Stimulated activated CD4-positive, alpha-beta T cell treated with anti-CD3 and anti-CD28 coated beads, Interleukin-4, amount 100 ng/mL, for 4 hours (primary cell): Measurements from ENCODE around the gene CLSTN2.

Experiments
- DNase-seq, 2 experiments: peaks; one replicate each; pipeline ENCODE4 v3.0.0-alpha.2; 2020

The CLSTN2 gene

GRCh38 chr3:140529096-140529495, 594.1 kb downstream of the CLSTN2 start:
- no peak for DNase-seq

- no peak for DNase-seq
These were observed 594.6 kb downstream of the CLSTN2 start for GRCh38 chr3:140529558-140529957.

GRCh38 chr3:140530131-140530530, 595.1 kb downstream of the CLSTN2 start:
- DNase-seq, result no peak

- no peak for DNase-seq
These were observed 595.6 kb downstream of the CLSTN2 start for GRCh38 chr3:140530603-140531002.

GRCh38 chr3:140532793-140533330, 597.9 kb downstream of the CLSTN2 start:
- no peak for DNase-seq

- no peak for DNase-seq
These were observed 602.1 kb downstream of the CLSTN2 start for GRCh38 chr3:140536926-140537726.

- DNase-seq, result no peak
These were observed 602.7 kb downstream of the CLSTN2 start for GRCh38 chr3:140537727-140538082.

- no peak for DNase-seq
These were observed 605.3 kb downstream of the CLSTN2 start for GRCh38 chr3:140540262-140540661.

- DNase-seq, result no peak
These were observed 607.1 kb downstream of the CLSTN2 start for GRCh38 chr3:140541975-140542653.

GRCh38 chr3:140545197-140545596, 610.2 kb downstream of the CLSTN2 start:
- DNase-seq, result no peak

- DNase-seq, result no peak
These were observed 610.8 kb downstream of the CLSTN2 start for GRCh38 chr3:140545756-140546155.

GRCh38 chr3:140546649-140547048, 611.7 kb downstream of the CLSTN2 start:
- no peak for DNase-seq

- DNase-seq, result no peak
These were observed 617.4 kb downstream of the CLSTN2 start for GRCh38 chr3:140552403-140552802.

GRCh38 chr3:140552898-140553297, 617.9 kb downstream of the CLSTN2 start:
- no peak for DNase-seq

- no peak for DNase-seq
These were observed 618.6 kb downstream of the CLSTN2 start for GRCh38 chr3:140553591-140553990.

GRCh38 chr3:140555666-140556065, 620.7 kb downstream of the CLSTN2 start:
- DNase-seq, result no peak

GRCh38 chr3:140557476-140557875, 622.5 kb downstream of the CLSTN2 start:
- no peak for DNase-seq

GRCh38 chr3:140559546-140559945, 624.6 kb downstream of the CLSTN2 start:
- no peak for DNase-seq

GRCh38 chr3:140563206-140563760, 628.3 kb downstream of the CLSTN2 start:
- DNase-seq, result no peak

- no peak for DNase-seq
These were observed 633.1 kb downstream of the CLSTN2 start for GRCh38 chr3:140568131-140568530.

GRCh38 chr3:140568842-140569520, 634.0 kb downstream of the CLSTN2 start:
- DNase-seq, result no peak

GRCh38 chr3:140570602-140571001, 635.6 kb downstream of the CLSTN2 start:
- DNase-seq, result no peak

GRCh38 chr3:140571836-140572235, 636.9 kb downstream of the CLSTN2 start:
- DNase-seq, result no peak
